Tracheal epithelial cell (primary cell): ENCODE results near the gene VTCN1. TPM values are rescaled to one million over a fixed set of nuclear protein-coding genes. Genes with fewer than 3 reads are reported as not detected.

Experiments used
- total RNA-seq: library from RNA; depleted of rRNA; stranded (reverse); fragments of >200 nt; gene quantifications from 2 replicates; pipeline ENCODE4 v1.2.1, GENCODE V29; 2014

VTCN1 gene, protein sequence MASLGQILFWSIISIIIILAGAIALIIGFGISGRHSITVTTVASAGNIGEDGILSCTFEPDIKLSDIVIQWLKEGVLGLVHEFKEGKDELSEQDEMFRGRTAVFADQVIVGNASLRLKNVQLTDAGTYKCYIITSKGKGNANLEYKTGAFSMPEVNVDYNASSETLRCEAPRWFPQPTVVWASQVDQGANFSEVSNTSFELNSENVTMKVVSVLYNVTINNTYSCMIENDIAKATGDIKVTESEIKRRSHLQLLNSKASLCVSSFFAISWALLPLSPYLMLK
- 0.85 and 4.8 TPM in 2 replicates for total RNA-seq

GRCh38 chr1:117210831-117211261, at the start of gene VTCN1:
TSS of gene VTCN1 (minus strand) at chr1:117210927. CDS start at chr1:117210855, 72 bp downstream.

DNA sequence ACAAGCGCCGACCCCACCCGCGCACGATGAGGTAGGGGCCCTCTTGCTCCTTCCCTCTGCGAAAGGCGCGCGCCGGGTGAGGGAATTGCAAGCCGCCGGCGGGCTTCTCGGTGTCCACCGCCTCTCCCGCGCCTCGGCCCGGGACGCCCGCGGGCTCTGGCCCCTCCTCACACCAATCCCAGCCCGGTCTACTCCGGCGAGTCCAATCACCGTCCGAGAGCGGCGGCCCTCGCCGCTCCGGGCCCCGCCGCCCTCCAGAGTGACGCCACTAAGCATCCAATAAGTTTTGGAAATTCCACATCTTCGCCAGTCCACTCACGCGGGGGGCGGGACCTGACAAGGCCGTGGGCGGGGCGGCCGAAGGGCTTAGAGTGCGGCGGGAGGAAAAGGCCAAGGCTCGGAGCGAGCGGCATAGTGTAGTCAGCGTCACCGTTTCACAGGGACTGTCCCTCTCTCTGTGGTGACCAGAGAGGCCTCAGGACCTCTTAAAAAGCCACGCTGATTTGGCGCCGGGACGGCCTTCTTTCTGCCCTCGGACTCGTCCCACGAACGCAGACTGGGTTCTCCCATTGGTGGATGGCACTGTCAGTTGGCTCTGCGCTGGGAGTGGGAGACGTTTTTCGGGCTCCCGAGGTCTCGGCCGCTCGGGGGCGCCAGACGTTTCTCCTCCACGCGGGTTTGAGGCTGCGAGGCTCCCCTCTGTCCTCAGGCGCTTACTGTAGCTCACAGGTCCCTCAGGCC, 89.0 kb downstream of the VTCN1 start, which contains the start of gene TRIM45:
Gene TRIM45 (minus strand): TSS at position 161 of the 741 bp plus-strand sequence. CDS start 548 bp downstream, outside the sequence.

Other genes starting within 250 kb of the VTCN1 start
- gene CD101, start 209.2 kb downstream of the VTCN1 start, total RNA-seq: 0.48 and 1.3 TPM in 2 replicates
- 9.8 and 19.8 TPM in 2 replicates for gene TTF2, start 150.6 kb downstream of the VTCN1 start, total RNA-seq
- gene TRIM45, start 89.2 kb downstream of the VTCN1 start, total RNA-seq: 2.8 and 2.9 TPM in 2 replicates
- 31.6 and 42.0 TPM in 2 replicates for gene MAN1A2, start 156.5 kb upstream of the VTCN1 start, total RNA-seq